ENCODE results near the gene PLPP3. TPM values are rescaled to one million over a fixed set of nuclear protein-coding genes. Genes with fewer than 3 reads are reported as not detected.

Gene PLPP3
- total and polyA plus RNA-seq, 9 of the 15 experiments (the other 6 are each of a cell fraction or from before 2014, with no cell fraction given), result 0.07 to 0.54 (median 0.20) TPM

GRCh38 chr1:56508523-56508983 is 70.8 kb downstream of the PLPP3 start (continued):
- TF ChIP-seq ZFP91 (CRISPR knock-in tag; IDR thresholded peaks at IDR 0.05), result no peak
- TF ChIP-seq FOSL1 (tag; conservative IDR thresholded peaks at IDR 0.05), result peak; percentile 43
- TF ChIP-seq ZNF589 (CRISPR knock-in tag; IDR thresholded peaks at IDR 0.05; ENCODE audit: low read depth), result 0 out of 2 replicates have a peak, but pooled peaks have one; percentile 28
- TF ChIP-seq MYBL2 (IDR thresholded peaks at IDR 0.05; ENCODE audit: low read depth), result no peak
- TF ChIP-seq MYBL2 (CRISPR knock-in tag; IDR thresholded peaks at IDR 0.05; ENCODE audit: borderline replicate concordance), result no peak
- TF ChIP-seq E2F6 (IDR thresholded peaks at IDR 0.05; ENCODE audit: borderline replicate concordance in 1 of 2, extremely low read depth in 1 of 2, insufficient read depth in 1 of 2, insufficient read length in 1 of 2, low read depth in 1 of 2, low read length in 1 of 2, poor library complexity in 1 of 2, severe bottlenecking in 1 of 2), result peak in 1 of 2 experiments; percentile 36
- TF ChIP-seq USF1 (CRISPR knock-in tag; IDR thresholded peaks at IDR 0.05), result no peak
- no peak for TF ChIP-seq POLR2A (conservative IDR thresholded peaks at IDR 0.05)
- TF ChIP-seq MGA (IDR thresholded peaks at IDR 0.05), result peak; percentile 67
- TF ChIP-seq NCOA1 (IDR thresholded peaks at IDR 0.05; ENCODE audit: low read depth), result no peak
- peak; percentile 56; the same call in 1 of the 2 replicates for TF ChIP-seq USF2 (CRISPR knock-in tag; IDR thresholded peaks at IDR 0.05)
